NCI-H128 (cell line): ENCODE data around the gene CDS1.
"Not testable (repeated sequence)": the region's sequence is repeated elsewhere in the genome, so short reads cannot be mapped to it uniquely, and the experiment has no call there.

Experiments used
- DNase-seq: peaks from one replicate; lab custom pipeline; 2025; ENCODE audit not compliant: unreplicated experiment; lab: John Stamatoyannopoulos, UW

CDS1 gene

DNA sequence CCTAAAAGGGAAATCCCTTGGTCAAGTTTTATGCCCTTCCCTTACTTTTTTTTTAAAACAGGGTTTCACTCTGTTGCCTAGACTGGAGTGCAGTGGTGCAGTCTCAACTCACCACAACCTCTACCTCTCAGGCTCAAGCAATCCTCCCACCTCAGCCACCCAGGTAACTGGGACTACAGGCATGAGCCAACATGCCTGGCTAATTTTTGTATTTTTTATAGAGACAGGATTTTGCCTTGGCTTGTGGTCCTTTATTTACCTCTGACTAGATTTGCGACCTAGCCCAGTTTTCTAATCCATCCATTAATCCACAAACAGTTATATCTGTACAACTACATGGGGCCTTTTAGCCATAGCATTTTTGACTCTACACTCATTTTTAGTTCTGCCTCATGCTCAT, 23.7 kb downstream of the CDS1 start:
- no peak for DNase-seq

DNA sequence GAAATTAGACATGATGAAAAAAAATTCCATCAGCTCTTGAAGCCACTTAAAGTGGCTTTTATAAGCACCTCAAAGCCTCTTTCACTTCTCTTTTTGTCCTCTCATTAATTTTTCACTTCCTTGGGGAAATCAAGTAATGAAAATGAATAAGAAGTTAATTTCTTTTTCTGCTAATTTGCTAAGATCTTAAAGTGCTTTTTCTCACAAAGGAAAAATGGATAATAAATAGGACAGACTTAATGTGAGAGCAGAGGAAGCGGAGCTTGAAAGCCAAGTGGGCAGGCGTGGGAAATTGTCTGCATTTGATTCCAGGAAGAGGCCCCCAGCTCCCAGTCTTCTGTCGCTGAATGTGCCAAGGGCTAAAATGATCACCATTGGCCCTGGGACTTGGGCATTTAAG, 28.6 kb downstream of the CDS1 start:
- DNase-seq: no peak

DNA sequence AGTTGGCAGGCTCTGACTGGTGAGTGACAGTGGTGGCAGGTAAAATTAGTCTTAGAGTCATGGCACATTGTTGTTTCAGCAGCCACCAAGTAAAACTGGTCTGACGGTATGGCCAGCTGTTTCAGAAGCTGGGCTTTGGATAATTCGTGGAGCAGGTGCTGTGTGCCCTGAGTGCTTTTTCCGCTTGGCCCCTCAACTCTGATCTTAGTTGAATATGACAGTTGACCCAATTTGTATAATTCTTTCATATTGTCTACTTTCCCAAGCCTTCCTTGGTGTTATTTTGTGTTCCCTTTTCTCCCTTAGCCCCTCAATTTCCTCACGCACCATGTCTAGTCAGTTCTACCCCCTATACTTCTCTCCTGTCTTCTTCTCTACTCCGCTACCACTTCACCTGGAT, 32.0 kb downstream of the CDS1 start:
- no peak for DNase-seq

DNA sequence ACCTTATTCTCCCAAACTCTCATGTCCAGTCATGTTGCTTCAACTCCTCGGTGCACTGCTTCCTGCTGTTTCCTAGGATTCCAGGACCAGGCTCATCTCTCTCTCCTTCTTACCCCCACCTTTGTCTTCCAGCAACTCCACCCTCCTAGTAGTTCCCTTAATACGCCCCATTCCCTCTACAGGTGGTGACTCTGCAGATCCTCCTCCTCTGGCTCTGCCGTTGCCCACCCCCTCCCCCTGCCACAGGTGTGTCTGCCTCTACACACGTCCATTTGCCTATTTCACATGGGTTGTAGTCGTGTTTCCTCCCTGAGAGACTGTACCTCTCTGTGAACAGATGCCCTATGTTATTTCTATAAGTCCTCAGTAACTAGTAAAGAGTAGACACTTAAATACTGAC, 32.4 kb downstream of the CDS1 start:
- DNase-seq: no peak

DNA sequence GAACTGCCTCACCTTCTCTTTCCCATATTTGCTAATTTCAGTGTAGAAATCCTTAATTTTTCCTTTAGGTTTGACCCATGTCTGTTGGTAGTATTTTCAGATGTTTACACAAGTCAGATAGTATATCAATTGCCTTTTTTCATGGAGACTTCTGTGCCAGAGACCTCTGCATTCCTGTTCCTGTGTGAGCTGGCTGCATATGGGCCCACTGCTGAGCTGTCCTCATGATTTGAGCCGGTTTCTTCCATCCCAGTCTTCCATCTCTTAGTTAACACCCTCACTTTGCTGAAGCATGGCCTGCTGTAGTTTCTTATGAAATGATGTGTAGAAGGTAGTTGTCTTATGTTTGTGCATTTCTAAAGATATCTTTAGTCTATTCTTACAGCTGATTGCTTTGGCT, 40.0 kb downstream of the CDS1 start:
- no peak for DNase-seq

DNA sequence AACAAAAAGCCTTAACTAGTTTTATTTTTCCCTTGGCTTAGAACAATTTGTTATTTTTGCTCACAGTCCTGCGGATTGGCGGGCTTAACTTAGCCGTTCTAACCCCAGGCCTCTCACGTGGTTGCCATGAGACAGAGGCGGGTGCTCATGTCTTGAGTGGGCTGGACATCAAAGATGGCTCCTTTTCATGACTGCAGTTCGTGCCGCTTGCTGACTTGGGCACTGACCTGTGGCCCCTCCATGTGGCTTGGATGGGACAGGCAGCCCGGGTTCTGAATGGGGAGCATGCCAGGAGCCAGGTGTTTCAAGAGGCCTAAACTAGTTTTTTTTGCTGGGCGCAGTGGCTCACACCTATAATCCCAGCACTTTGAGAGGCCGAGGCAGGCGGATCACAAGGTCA, 40.7 kb downstream of the CDS1 start:
- no peak for DNase-seq

DNA sequence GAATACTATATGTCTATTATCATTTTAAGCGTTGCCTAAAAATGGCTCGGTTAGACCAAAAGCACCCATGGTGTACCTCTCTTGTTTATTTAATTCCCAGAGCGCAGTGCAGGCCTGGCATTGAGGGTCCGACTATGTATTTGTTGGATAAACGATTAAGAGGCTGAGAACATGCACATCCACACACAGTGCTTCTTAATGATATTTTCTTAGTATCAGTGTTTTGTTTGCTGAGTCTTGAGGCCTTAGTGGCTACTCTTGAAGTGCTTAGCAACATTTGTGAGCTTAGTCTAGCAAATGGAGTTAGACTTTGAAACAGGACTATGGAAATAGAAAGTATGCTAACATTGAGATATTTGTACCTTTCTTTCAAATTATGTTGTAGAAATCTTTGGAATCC, 43.7 kb downstream of the CDS1 start:
- no peak for DNase-seq

DNA sequence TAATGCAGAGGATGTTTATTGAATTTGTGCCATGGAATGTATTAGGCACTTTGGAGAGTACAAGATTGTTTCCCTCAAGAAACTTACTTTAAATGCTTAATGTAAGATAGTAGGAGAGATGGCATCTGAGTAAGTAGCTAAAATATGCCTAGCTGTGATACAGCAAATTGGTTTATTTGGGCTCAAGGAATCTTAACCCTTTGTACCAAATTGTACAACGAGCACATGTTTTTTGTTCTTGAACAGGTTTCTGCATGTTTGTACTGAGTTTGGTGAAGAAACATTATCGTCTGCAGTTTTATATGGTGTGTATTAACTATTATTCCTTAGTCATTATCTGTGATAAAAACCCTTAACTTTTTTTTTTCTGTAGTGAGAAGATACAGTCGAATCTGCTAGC, 48.6 kb downstream of the CDS1 start:
- no peak for DNase-seq

DNA sequence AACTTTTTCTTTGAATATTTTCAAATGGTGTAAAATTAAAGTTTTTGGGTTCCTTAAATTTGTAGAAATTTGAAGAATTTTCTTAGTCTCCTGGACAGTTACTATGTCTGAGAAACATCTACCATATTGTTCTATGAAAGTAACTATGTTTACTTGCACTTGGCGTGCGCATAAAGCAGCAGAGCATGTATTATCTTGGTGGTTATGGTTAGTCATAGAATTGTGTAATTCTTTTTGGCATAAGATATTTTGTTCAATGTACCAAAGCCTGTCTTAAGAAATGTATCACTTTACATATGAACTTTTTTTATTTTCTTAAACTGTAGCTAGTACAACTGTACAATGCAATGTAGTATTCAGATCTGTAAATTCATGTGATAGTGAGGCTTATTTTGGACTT, 49.2 kb downstream of the CDS1 start:
- DNase-seq: no peak

DNA sequence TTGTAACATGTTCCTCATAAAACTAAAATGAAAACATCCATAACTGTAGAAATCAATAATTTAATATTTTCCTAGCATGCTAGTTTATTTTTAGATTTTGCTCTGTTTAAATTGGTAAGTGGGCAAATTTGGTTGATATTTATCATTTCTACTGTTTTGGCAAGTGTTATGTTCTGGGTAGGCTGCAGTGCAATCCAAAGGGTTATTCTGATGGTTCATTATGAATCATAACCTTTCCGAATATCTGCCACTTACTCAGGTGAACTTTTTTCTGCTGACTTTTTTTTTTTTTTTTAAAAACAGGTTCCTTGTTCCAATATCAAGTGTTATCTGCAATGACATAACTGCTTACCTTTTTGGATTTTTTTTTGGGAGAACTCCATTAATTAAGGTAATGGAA, 52.0 kb downstream of the CDS1 start:
- DNase-seq: no peak

DNA sequence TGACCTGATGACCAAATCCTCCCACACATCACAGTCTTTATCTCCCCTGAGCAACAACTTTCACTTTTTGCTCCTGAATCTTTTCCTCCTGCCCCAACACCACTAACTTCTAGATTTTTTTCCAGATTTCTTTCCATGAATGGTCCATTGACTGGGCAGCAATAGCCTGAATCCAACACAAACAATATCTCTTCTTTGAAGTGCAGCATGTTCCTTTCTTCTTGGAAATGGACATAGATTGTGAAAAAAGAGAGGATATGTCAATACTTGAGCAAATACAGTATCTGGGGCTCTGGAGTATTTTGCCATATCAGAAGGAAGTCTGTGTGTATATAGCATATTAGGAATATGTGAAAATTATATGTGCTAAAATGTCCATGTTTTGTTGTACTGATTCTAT, 55.2 kb downstream of the CDS1 start:
- DNase-seq: no peak

DNA sequence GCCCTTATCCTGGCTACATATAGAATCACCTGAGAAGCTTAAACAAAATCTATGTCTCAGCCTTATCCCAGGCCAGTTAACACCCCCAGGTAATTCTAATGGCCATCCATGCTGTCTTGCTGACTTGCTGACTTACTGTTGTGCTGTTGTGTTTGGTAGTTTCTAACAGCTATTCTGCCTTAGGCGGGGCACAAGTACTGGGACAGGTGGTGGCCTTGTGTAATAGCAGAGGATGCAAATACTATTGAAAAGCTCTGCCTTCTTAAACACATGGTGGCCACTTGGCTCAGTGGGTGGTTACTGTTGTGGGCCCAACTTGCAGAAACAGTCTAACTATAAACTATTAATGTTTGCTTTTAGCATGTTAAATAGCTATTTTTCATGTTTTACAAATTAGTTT, 56.2 kb downstream of the CDS1 start:
- DNase-seq: no peak

DNA sequence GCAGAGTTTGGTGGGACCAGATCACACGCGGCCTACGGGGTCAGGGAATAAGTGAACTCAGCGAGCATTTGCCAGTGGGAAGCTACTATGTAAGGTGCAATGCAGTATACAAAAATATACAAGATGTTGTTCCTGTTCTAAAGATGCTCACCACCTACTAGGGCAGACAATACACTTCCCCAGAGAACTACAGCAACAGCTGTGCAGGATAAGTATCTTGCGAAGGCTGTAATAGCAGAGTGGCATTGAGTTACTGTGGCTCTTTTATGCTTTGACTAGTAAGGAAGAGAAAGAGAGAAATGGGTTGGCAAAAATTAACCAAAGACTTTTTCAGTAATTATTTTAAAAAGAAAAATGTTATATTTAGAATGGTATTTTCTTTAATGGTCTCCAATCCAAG, 61.2 kb downstream of the CDS1 start:
- no peak for DNase-seq

DNA sequence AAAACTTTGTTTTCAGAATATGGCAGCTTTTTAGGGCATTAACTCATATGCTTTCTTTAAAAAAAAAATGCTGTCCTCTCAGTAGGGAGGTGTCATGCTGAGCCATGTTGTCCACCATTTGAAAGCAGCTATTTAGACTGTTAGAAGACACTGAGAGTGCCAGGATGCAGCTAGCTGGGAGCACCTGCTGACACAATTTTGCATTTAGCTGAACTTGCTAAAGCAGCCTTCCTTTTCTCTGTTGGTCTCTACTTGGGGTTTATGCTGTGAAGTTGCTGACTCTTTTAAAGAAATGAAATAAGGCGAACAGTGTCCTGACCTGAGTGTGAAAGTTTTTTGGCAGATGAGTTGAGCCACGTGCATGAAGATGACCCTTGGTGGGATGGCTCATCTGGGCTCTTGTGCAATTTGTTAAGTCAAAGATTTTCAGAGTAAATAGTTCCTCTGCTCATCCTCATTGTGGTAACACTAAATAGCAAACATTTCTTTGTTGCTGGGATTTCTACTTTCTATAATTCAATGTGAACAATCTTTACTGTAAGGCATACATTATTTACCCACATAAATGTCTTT, 64.5 kb downstream of the CDS1 start:
- DNase-seq: no peak

DNA sequence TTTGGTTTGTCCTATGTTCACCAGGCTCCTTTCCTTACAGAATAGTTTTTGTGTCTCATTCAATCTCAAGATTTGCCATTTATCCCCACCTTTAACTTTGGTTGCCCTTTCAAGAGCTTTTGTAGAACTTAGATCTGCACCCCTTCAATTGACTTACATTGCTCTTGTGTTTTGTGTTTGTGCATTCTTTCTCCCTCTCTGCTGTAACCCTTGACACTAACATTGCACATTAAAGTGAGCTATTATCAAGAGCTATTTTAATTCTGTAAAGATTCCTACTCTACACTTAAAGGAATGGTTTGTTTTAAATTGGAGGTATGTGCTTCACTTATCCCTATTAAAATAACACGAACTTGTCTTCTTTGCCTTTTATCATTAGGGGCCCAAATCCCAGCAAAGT, 65.3 kb downstream of the CDS1 start:
- DNase-seq: no peak

DNA sequence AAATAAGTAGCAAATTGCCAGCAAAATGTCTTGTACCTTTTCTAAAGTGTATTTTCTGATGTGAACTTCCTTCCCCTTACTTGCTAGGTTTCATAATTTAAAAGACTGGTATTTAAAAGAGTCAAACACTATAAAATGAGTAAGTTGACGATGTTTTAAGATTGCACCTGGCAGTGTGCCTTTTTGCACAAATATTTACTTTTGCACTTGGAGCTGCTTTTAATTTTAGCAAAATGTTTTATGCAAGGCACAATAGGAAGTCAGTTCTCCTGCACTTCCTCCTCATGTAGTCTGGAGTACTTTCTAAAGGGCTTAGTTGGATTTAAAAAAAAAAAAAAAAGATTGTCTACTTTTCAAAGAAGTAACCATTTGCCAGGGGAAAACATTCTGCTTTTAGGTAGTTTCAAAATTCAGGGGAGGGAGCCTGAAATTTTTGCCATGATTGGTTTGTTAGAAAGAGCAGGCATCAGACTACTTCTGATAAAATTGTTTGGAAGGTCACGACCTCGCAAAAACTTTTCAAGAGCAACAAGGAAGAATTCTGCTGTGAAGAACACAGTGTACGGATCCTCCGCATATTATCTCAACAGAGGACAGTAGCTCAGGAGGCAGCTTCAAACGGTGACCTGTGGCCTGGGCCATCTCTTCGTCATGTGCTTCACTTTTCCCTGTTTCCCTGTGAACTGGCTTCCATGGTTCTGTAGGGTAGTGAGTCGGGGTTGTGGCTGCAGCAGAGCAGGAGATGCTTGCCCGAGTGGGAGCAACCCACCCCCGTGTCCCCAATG, 66.1 kb downstream of the CDS1 start:
- DNase-seq: no peak

DNA sequence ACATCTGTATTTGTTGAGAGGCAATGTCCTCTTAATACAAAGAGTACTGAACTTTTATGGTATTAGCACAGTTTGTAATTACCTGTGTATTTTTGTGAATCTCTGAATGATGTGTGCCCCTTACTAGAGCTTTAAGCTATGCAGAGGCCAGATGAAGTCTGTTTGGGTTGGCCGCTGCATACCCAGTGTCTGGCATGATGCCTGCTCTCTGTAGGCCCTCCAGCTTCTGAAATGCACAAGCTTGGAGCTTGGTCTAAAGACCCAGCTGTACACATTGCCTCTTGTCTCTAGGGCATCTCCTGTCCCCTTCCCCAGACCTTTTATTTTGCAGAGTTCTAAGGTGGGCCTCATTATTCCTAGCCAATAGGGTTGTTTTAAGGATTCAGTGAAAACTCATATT, 68.6 kb downstream of the CDS1 start:
- DNase-seq: no peak

DNA sequence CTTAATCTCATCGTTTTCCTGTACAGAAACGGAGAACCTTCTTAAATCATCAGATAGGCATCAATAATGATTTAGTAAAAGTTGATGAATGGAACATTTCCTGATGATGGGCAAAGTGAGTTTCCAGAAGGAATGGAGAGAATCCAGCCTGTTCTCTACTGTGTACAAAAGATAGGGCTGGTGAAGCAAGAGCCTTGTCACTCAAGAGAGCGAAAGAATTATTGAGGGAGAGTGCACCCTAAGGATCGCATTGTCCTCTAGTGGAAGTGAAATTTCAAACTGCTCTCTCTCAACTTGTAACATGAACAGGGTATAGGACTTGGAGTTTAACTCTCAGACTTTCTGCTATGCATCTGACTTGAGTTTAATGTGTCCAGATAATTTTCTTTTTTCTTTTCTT, 69.6 kb downstream of the CDS1 start:
- DNase-seq: no peak

DNA sequence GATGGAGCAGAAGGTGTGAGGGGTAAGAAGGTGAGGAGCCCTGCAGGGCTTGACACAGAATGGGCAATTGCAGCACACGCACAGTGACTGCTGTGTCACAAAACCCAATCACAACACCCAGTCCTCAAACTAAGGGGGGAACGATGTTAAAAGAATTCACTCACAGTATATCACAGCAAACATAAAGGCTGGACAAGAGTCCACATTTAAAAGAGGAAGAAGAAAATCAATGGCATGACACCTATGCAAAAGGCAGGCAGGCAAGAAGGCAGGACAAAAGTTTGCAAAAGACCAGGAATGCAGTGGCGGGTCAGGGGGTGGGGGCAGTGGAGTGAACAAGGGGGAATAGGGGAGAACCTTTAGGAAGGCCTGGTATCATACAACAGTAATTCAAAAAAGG, 77.7 kb downstream of the CDS1 start:
- DNase-seq: no peak

DNA sequence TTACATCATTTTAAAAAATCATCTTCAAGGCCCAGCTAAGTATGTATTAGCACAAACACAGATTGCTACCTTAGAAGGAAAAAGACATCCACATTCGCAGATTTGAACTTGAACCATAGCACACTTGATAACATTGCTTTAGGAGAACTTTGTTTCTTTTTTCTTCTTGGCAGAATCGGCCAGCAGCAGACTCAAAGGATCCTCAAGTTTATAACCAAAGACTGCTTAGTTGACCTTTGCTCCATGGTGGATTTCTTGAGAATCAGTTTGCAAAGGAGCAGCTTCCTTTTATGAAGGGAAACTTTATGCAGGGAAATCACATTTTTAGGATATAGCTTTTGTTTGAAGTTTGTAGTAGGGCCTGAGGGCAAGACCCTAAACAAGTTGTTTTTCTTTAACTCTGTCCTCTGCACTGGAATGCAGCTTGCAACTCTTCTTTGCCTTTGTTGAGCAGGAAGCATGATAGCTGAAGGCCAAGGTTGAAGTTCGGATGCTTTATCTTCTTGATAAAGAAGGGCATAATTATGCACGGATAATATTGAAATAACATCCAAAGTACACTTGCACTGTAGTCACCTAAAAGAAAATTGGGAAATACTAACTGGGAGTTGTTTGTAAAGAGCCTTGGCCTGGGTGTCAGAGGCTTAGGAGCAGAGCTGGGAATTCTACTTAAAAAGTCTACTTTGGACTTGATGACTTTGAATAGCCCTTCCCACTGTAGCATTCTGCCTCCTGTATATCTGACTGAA, 78.4 kb downstream of the CDS1 start:
- no peak for DNase-seq

DNA sequence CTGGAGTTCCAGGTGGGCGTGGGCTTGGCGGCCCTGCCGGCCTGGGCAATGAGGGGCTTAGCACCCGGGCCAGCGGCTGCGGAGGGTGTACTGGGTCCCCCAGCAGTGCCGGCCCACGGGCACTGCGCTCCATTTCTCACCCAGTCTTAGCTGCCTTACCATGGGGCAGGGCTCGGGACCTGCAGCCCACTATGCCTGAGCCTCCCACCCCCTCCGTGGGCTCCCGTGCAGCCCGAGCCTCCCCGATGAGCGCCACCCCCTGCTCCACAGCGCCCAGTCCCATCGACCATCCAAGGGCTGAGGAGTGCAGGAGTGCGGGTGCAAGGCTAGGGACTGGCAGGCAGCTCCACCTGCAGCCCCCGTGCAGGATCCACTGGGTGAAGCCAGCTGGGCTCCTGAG, 81.8 kb downstream of the CDS1 start:
- not testable (repeated sequence) for DNase-seq

DNA sequence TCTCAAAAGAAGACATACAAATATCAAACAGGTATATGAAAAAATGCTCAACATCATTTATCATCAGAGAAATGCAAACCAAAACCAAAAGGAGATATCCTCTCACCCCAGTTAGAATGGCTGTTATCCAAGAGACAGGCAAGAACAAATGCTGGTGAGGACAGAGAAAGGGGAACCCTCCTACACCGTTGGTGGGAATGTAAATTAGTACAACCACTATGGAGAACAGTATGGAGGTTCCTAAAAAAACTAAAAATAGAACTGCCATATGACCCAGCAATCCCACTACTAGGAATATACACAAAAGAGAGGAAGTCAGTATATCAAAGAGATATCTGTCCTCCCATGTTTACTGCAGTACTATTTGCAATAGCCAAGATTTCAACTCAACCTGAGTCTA, 83.5 kb downstream of the CDS1 start:
- DNase-seq: no peak
